ENCODE data around the gene PRDX5. TPM values are rescaled to one million over a fixed set of nuclear protein-coding genes. Genes with fewer than 3 reads are reported as not detected.
A peak's percentile ranks its signal among the peaks of the same experiment; 100 is the strongest.

Gene PRDX5
- total and polyA plus RNA-seq, 10 of the 15 experiments (the other 5 are each of a cell fraction or from before 2014, with no cell fraction given) = 95.7 to 406 (median 240) TPM

DNA sequence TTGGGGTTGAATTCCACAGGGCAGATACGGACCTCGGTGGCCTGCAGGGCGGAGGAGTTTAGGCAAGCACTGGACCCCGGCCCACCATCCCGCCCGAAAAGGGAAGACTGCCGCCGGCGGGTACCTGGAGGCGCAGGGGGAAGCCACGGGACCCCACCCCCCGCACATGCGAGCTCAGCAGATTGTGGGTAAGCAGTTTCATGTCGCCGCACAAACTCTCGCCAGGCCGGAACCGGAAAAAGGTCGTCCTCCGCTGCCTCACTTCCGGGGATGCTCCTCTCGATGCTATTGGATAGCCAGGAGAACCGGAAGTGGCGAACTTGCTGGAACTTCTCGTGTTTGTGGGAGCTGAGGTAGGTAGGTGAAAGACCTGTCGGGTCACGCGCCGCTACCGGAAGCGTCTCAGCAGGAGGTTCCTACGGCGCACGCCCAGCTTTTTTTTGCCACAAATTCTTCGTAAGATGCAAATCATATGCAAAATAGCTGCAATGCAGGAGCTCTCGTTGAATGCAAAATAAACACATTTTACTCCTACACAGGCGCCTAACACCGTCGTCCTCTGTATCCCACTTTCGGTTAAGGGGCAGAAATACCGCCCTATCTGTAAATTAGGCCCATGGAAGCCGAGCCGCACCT lies 478 bp upstream of the PRDX5 start, which contains the start of gene TRMT112 (continued):
- peak; percentile 94 for TF ChIP-seq CREB1 (IDR thresholded peaks at IDR 0.05; ENCODE audit: low read depth)
- TF ChIP-seq ZSCAN29 (IDR thresholded peaks at IDR 0.05) = no peak
- peak; percentile 59 for TF ChIP-seq NR2C1 (IDR thresholded peaks at IDR 0.05)
- TF ChIP-seq HDAC6 (IDR thresholded peaks at IDR 0.05; ENCODE audit: unreplicated experiment) = no peak
- TF ChIP-seq IKZF1 (conservative IDR thresholded peaks at IDR 0.05) = no peak; the same call in 1 of the 2 replicates
- peak; percentile 99 for TF ChIP-seq SMARCA5 (IDR thresholded peaks at IDR 0.05)
- no peak for TF ChIP-seq NFXL1 (IDR thresholded peaks at IDR 0.05; ENCODE audit: borderline replicate concordance)
- TF ChIP-seq MYC (IDR thresholded peaks at IDR 0.05; ENCODE audit: insufficient read depth, insufficient read length, insufficient replicate concordance, low read length, severe bottlenecking) = peak; percentile 46
- TF ChIP-seq BACH1 (IDR thresholded peaks at IDR 0.05; ENCODE audit: borderline replicate concordance) = peak; percentile 53; the same call in 1 of the 2 replicates
- peak; percentile 73 for TF ChIP-seq SMAD1 (IDR thresholded peaks at IDR 0.05; ENCODE audit: low read depth, partially characterized antibody)
- TF ChIP-seq, protein P1, sequence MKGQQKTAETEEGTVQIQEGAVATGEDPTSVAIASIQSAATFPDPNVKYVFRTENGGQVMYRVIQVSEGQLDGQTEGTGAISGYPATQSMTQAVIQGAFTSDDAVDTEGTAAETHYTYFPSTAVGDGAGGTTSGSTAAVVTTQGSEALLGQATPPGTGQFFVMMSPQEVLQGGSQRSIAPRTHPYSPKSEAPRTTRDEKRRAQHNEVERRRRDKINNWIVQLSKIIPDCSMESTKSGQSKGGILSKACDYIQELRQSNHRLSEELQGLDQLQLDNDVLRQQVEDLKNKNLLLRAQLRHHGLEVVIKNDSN (IDR thresholded peaks at IDR 0.05; ENCODE audit: borderline replicate concordance, extremely low read length, insufficient read depth, low read depth, low read length) = peak; percentile 76
- peak in 1 of 2 experiments; percentile 27; a peak in 1 of 3 replicates for TF ChIP-seq EGR1 (IDR thresholded peaks at IDR 0.05; ENCODE audit: borderline replicate concordance in 1 of 2, low read depth in 2 of 2, low read length in 2 of 2)
- TF ChIP-seq SUZ12 (IDR thresholded peaks at IDR 0.05; ENCODE audit: unreplicated experiment) = no peak
- TF ChIP-seq PAX8 (IDR thresholded peaks at IDR 0.05) = no peak
- TF ChIP-seq CBX3 (IDR thresholded peaks at IDR 0.05; ENCODE audit: borderline replicate concordance, low read depth) = no peak
- TF ChIP-seq, protein P2, sequence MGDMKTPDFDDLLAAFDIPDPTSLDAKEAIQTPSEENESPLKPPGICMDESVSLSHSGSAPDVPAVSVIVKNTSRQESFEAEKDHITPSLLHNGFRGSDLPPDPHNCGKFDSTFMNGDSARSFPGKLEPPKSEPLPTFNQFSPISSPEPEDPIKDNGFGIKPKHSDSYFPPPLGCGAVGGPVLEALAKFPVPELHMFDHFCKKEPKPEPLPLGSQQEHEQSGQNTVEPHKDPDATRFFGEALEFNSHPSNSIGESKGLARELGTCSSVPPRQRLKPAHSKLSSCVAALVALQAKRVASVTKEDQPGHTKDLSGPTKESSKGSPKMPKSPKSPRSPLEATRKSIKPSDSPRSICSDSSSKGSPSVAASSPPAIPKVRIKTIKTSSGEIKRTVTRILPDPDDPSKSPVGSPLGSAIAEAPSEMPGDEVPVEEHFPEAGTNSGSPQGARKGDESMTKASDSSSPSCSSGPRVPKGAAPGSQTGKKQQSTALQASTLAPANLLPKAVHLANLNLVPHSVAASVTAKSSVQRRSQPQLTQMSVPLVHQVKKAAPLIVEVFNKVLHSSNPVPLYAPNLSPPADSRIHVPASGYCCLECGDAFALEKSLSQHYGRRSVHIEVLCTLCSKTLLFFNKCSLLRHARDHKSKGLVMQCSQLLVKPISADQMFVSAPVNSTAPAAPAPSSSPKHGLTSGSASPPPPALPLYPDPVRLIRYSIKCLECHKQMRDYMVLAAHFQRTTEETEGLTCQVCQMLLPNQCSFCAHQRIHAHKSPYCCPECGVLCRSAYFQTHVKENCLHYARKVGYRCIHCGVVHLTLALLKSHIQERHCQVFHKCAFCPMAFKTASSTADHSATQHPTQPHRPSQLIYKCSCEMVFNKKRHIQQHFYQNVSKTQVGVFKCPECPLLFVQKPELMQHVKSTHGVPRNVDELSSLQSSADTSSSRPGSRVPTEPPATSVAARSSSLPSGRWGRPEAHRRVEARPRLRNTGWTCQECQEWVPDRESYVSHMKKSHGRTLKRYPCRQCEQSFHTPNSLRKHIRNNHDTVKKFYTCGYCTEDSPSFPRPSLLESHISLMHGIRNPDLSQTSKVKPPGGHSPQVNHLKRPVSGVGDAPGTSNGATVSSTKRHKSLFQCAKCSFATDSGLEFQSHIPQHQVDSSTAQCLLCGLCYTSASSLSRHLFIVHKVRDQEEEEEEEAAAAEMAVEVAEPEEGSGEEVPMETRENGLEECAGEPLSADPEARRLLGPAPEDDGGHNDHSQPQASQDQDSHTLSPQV (IDR thresholded peaks at IDR 0.05) = 0 out of 2 replicates have a peak, but pooled peaks have one; percentile 67
- TF ChIP-seq WRNIP1 (IDR thresholded peaks at IDR 0.05; ENCODE audit: borderline replicate concordance, low read depth, low read length) = no peak
- TF ChIP-seq, protein P3, sequence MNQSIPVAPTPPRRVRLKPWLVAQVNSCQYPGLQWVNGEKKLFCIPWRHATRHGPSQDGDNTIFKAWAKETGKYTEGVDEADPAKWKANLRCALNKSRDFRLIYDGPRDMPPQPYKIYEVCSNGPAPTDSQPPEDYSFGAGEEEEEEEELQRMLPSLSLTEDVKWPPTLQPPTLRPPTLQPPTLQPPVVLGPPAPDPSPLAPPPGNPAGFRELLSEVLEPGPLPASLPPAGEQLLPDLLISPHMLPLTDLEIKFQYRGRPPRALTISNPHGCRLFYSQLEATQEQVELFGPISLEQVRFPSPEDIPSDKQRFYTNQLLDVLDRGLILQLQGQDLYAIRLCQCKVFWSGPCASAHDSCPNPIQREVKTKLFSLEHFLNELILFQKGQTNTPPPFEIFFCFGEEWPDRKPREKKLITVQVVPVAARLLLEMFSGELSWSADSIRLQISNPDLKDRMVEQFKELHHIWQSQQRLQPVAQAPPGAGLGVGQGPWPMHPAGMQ (IDR thresholded peaks at IDR 0.05; ENCODE audit: borderline replicate concordance) = no peak
- no peak for TF ChIP-seq ZBTB33 (IDR thresholded peaks at IDR 0.05)
- TF ChIP-seq NR2C2 (IDR thresholded peaks at IDR 0.05; ENCODE audit: borderline replicate concordance, control insufficient read depth, insufficient read length, low read depth) = no peak

All from GM12878 (cell line).